Spleen (tissue), 7 donors: ENCODE results near the gene LRTM2.

ENCODE experiments used
- CTCF ChIP-seq, 11 experiments: fragments of 200-600 bp in 7 of 11; fragments of 450-650 bp in 4 of 11; sonication (generic) in 4 of 11; IDR thresholded peaks in 8 of 11; conservative IDR thresholded peaks in 3 of 11; 1 replicate in 7 of 11; 2 replicates in 4 of 11; pipeline versions ENCODE4 v1.4.0 to v1.8.0; 2016 to 2021; ENCODE audit warnings: antibody characterized with exemption in 11 of 11, inconsistent platforms in 4 of 11, mild to moderate bottlenecking in 1 of 11
- POLR2A ChIP-seq, 3 donors: fragments of 450-650 bp; IDR thresholded peaks; one replicate each; pipeline ENCODE4 v1.5.1; 2017; ENCODE audit warnings: antibody characterized with exemption in 3 of 3, mild to moderate bottlenecking in 1 of 3
- donor health status: DM: no; HTN: no; CAD: no; lungs with moderate emphysema.
- donor health status: DM: no; HTN: no; CAD: no.
- donor health status: DM: no; HTN: no; CAD: no.

- no peak for TF ChIP-seq POLR2A (IDR thresholded peaks at IDR 0.05)
- no peak for TF ChIP-seq CTCF (IDR thresholded peaks at IDR 0.05 in 8 of 11, conservative IDR thresholded peaks at IDR 0.05 in 3 of 11)
Observed at GRCh38 chr12:1857821-1858220, 37.5 kb downstream of the LRTM2 start.
